ENCODE results near the gene HOXD10. TPM values are rescaled to one million over a fixed set of nuclear protein-coding genes. Genes with fewer than 3 reads are reported as not detected.

The HOXD10 gene
- total RNA-seq, 1 experiment from 2014 or later: 88.6 TPM

DNA sequence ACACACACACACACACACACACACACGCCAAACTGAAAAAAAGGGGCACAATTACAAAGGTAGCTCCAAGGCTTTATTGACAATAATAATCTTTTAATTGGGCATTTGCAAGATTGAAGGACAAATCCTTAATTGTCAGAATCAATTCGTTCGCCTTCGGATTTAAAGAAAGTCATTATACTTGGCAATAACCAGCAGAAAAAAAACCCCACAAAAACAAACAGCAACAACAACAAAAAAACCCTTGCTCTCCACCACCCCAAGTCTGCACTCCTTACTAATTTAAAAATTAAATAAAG, 11.1 kb downstream of the HOXD10 start:
- POLR2A ChIA-PET (ENCODE audit: low non-redundant PET): interaction anchor here (0.6 kb wide), 1 partner anchor 16 kb away, joined by 4 read pairs; no protein-coding TSS in a partner anchor
- no peaks in the 10 kb centered on the region for H3K9me3 ChIP-seq (ENCODE audit: low read depth, low read length, poor library complexity, severe bottlenecking)
- CTCF ChIA-PET: interaction anchor here (0.8 to 2.5 kb wide), 7 partner anchors 13 to 526 kb away, joined by 3 to 24 read pairs (median 12); no protein-coding TSS in a partner anchor
- TF ChIP-seq EZH2 (IDR thresholded peaks at IDR 0.05; ENCODE audit: borderline replicate concordance, low read depth, low read length, poor library complexity, severe bottlenecking): no peak
- TF ChIP-seq, protein P1, sequence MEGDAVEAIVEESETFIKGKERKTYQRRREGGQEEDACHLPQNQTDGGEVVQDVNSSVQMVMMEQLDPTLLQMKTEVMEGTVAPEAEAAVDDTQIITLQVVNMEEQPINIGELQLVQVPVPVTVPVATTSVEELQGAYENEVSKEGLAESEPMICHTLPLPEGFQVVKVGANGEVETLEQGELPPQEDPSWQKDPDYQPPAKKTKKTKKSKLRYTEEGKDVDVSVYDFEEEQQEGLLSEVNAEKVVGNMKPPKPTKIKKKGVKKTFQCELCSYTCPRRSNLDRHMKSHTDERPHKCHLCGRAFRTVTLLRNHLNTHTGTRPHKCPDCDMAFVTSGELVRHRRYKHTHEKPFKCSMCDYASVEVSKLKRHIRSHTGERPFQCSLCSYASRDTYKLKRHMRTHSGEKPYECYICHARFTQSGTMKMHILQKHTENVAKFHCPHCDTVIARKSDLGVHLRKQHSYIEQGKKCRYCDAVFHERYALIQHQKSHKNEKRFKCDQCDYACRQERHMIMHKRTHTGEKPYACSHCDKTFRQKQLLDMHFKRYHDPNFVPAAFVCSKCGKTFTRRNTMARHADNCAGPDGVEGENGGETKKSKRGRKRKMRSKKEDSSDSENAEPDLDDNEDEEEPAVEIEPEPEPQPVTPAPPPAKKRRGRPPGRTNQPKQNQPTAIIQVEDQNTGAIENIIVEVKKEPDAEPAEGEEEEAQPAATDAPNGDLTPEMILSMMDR (conservative IDR thresholded peaks at IDR 0.05; ENCODE audit: low read depth, low read length): no peak
- peak; percentile 17 for DNase-seq (ENCODE audit: low spot score)
- BruUV-seq (replicated peaks): no TSS peak
- H3K27me3 ChIP-seq (replicated peaks; ENCODE audit: insufficient read depth, low read depth, low read length, poor library complexity): no peaks in the 10 kb centered on the region
- H3K4me3 ChIP-seq (ENCODE audit: low read depth, low read length, poor library complexity, severe bottlenecking): peak overlapping the region; percentile 62
- intact Hi-C loops (cut with micrococcal nuclease; ENCODE audit: unreplicated experiment): loop anchor here (2.0 to 10.0 kb wide), 6 partner anchors 425 to 1627 kb away; no protein-coding TSS in a partner anchor
- peaks cover 23% of the 10 kb centered on the region for H3K36me3 ChIP-seq (ENCODE audit: insufficient read depth, low read length, poor library complexity, severe bottlenecking)
- peak overlapping the region; percentile 98 for H3K27ac ChIP-seq (ENCODE audit: low read depth, low read length, poor library complexity, severe bottlenecking)
- peaks cover 38% of the 10 kb centered on the region for H3K4me1 ChIP-seq (ENCODE audit: insufficient read depth, low read length, poor library complexity, severe bottlenecking)

DNA sequence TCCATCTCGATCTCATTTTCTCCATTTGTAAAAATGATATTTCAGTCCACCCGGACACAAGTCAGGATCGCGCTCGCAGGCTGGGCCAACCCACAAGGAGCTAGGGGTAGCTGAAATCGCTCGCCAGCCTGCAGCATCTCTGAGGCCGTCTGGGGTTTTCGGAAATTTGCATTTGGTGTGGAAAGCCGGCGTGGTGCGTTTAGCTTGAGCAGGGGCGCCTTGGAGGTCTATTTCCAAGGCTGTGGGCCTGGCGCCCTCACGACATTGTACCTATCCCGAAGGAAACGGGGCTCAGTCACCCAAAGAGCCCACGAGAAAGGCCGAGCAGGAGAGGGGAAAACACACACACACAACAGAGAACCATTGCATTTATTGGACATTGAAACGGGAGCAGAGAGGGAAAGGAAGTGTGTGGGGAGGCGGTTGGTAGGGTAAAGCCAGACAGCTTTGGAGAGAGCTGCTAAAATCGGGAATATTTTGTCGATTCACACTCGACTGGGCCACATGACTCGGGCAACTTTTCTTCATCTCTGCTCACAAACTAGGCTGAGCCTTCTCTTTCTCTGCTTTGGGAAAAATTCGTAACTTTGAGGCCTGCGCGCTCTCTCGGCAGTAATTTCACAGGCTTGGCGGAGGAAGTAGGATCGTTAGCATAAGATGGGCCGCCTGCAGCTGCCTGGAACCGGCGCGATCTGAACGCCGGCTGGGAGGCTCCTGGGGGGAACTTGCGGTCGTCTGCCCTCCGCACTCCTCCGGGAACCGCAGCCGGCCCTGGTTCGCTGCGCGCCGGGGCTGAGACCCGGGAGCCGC, 11.8 kb downstream of the HOXD10 start:
- Histone ChIP-seq H3K9me3 (ENCODE audit: low read depth, low read length, poor library complexity, severe bottlenecking) (no peaks in the 10 kb centered on the region), H3K4me1 (ENCODE audit: insufficient read depth, low read length, poor library complexity, severe bottlenecking) (peaks cover 45% of the 10 kb centered on the region), H3K36me3 (ENCODE audit: insufficient read depth, low read length, poor library complexity, severe bottlenecking) (peaks cover 20% of the 10 kb centered on the region), H3K4me3 (ENCODE audit: low read depth, low read length, poor library complexity, severe bottlenecking) (peak overlapping the region; percentile 62), H3K27me3 (replicated peaks; ENCODE audit: insufficient read depth, low read depth, low read length, poor library complexity) (no peaks in the 10 kb centered on the region), H3K27ac (ENCODE audit: low read depth, low read length, poor library complexity, severe bottlenecking) (peak overlapping the region; percentile 98)
- BruUV-seq (replicated peaks): no TSS peak
- intact Hi-C loops (cut with micrococcal nuclease; ENCODE audit: unreplicated experiment): loop anchor here (2.0 to 10.0 kb wide), 5 partner anchors 424 to 1626 kb away; no protein-coding TSS in a partner anchor
- ChIA-PET POLR2A (ENCODE audit: low non-redundant PET) (interaction anchor here (0.5 to 0.6 kb wide), 2 partner anchors 17 to 1016 kb away, joined by 4 to 6 read pairs; no protein-coding TSS in a partner anchor), CTCF (interaction anchor here (0.7 to 2.5 kb wide), 8 partner anchors 11 to 1020 kb away, joined by 3 to 24 read pairs (median 7); no protein-coding TSS in a partner anchor)
- TF ChIP-seq EZH2 (IDR thresholded peaks at IDR 0.05; ENCODE audit: borderline replicate concordance, low read depth, low read length, poor library complexity, severe bottlenecking): no peak
- TF ChIP-seq, protein P1 (conservative IDR thresholded peaks at IDR 0.05; ENCODE audit: low read depth, low read length): no peak
- DNase-seq (ENCODE audit: low spot score): peak; percentile 81

DNA sequence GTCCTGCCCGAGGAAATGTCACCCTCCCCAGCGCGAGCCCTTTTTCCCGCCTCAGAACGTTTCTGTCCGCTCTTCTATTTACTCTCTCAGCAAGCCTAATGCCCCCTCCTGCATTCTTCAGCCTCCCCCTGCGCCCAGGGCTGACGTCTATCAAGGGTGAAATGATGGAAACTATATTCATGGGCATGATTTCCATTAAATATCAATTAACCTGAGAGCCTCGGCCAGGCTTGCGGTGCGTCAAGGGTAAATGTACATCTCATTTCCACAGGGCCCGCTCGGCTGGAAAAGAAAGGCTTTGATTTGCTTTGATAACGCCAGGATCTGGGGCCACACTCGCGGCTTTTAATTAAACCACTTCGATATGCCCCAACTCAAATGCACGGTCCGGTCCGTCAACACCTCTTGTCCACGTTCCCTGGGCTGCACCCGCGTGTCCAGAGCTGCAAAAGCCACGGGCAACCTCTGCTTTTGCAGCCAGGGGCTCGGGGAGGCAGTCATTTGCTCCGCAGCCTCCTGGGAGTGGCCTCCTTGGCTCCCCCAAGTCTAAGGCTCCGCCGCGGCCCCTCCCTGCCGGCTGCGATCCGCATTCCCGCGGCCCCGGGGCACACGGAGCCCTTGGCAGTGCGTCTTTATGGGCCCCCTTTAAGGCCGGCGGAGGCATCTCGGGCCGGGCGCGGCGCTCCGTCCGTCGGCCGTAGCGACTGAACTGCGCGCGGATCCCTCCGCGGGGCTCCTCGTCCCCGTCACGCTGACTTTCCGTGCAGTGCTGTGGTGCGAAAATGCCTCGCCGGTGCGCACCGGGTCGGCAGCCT, 12.6 kb downstream of the HOXD10 start, which contains the start of gene HOXD8:
HOXD8 (plus strand) TSS at position 724 of the 815 bp plus-strand sequence. CDS start 662 bp downstream, outside the sequence.
- Histone ChIP-seq H3K9me3 (ENCODE audit: low read depth, low read length, poor library complexity, severe bottlenecking) (no peaks in the 10 kb centered on the region), H3K27me3 (replicated peaks; ENCODE audit: insufficient read depth, low read depth, low read length, poor library complexity) (no peaks in the 10 kb centered on the region), H3K4me3 (ENCODE audit: low read depth, low read length, poor library complexity, severe bottlenecking) (peak within 1 kb of the TSS; percentile 62), H3K27ac (ENCODE audit: low read depth, low read length, poor library complexity, severe bottlenecking) (peak within 1 kb of the TSS; percentile 98), H3K4me1 (ENCODE audit: insufficient read depth, low read length, poor library complexity, severe bottlenecking) (peaks cover 53% of the 10 kb centered on the region), H3K36me3 (ENCODE audit: insufficient read depth, low read length, poor library complexity, severe bottlenecking) (peaks cover 12% of the 10 kb centered on the region)
- intact Hi-C loops (cut with micrococcal nuclease; ENCODE audit: unreplicated experiment): loop anchor here (2.0 to 10.0 kb wide), 5 partner anchors 423 to 1626 kb away; no protein-coding TSS in a partner anchor
- no peak for TF ChIP-seq EZH2 (IDR thresholded peaks at IDR 0.05; ENCODE audit: borderline replicate concordance, low read depth, low read length, poor library complexity, severe bottlenecking)
- TF ChIP-seq, protein P1 (conservative IDR thresholded peaks at IDR 0.05; ENCODE audit: low read depth, low read length): no peak
- ChIA-PET POLR2A (ENCODE audit: low non-redundant PET) (no interaction called here), CTCF (interaction anchor here (1.0 to 1.3 kb wide), 3 partner anchors 10 to 1019 kb away, joined by 6 to 7 read pairs (median 7); no protein-coding TSS in a partner anchor)
- DNase-seq (ENCODE audit: low spot score): peak; percentile 96
- TSS peak; percentile 14 for BruUV-seq (replicated peaks)
